Right lobe of liver (tissue), 4 donors: Measurements from ENCODE around the gene SMC4.

Experiments
- CTCF ChIP-seq, 4 donors: fragments of 200-600 bp in 3 of 4; fragments of 450-650 bp in 1 of 4; IDR thresholded peaks; one replicate each; pipeline versions ENCODE4 v1.5.1 to v1.8.0; 2016 to 2022; ENCODE audit warnings: antibody characterized with exemption in 4 of 4, mild to moderate bottlenecking in 2 of 4
- POLR2A ChIP-seq: fragments of 450-650 bp; IDR thresholded peaks from one replicate; pipeline ENCODE4 v1.6.1; 2017; ENCODE audit warnings: antibody characterized with exemption, mild to moderate bottlenecking
- donor health status: DM: no; HTN: no; CAD: no.
- donor health status: DM: no; HTN: no; CAD: no.
- donor health status: DM: no; HTN: yes; CAD: no.

GRCh38 chr3:160450846-160451245 is 51.4 kb downstream of the SMC4 start:
- TF ChIP-seq CTCF (IDR thresholded peaks at IDR 0.05) (no peak), POLR2A (no peak)
